Right renal cortex interstitium (tissue), 3 donors: ENCODE results near the gene ZC3H10. TPM values are rescaled to one million over a fixed set of nuclear protein-coding genes. Genes with fewer than 3 reads are reported as not detected.

ENCODE experiments used
- DNase-seq, 3 donors: peaks; one replicate each; pipeline ENCODE4 v3.0.0-alpha.2; 2013; ENCODE audit warnings: low read depth in 3 of 3, low spot score in 2 of 3
- polyA plus RNA-seq, 3 donors: library from polyadenylated mRNA; unstranded; fragments of 120-200 nt; gene quantifications; one replicate each; pipeline ENCODE4 v1.2.1, GENCODE V29; 2013; ENCODE audit not compliant: insufficient read length in 3 of 3

Gene ZC3H10
- polyA plus RNA-seq, 3 donors, result 5.8 to 6.3 (median 6.1) TPM

DNA sequence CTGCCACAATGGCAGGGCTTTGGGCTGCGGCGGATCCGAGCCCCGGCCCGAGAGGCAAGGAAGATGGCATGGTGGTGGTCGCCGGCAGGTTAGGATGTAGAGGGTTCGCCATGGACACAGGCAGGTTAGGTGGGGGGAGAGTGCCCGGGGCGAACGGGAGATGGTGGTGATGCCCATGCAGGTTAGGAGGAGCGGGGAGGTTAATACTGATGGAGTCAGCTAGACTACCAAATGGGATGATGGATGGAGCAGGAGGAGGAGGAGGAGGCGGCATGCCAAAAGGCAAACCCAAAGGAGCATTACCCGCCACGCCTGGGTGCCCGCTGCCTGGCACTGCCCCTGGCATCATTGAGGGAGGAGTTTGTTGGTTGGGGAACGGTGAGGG, 46.3 kb downstream of the ZC3H10 start:
- no peak for DNase-seq

GRCh38 chr12:56165369-56165768, 47.3 kb downstream of the ZC3H10 start:
- DNase-seq, result no peak

- DNase-seq, result no peak
Observed at GRCh38 chr12:56169229-56169759, 51.2 kb downstream of the ZC3H10 start.

DNA sequence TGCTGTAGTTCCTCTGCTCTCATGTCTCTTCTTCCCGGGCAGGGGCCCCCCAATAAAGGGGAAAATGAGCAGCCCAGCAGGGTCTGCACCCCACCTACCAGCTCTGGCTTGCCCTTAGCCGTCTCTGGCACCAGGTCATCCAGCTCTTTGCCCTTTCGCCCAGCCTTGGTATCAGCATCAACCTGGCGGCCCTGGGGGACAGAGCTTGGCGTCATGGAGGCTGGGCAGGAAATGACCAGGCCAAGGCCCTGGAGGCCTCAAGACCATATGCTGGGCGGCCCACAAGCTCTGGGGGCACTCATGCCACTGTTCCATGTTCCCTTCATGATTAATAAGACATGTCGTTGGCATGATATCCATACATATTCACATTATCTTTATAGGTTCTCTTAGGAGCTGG, 54.8 kb downstream of the ZC3H10 start:
- no peak for DNase-seq

Other genes starting within 250 kb of the ZC3H10 start
- 10 to 100 TPM; 35.6 to 37.5 (median 36.3) TPM for gene PYM1, start 190.4 kb upstream of the ZC3H10 start, polyA plus RNA-seq
- 10 to 100 TPM; 17.2 to 17.8 (median 17.7) TPM for gene DGKA, start 187.1 kb upstream of the ZC3H10 start, polyA plus RNA-seq
- gene PMEL, start 152.2 kb upstream of the ZC3H10 start, polyA plus RNA-seq, result 1 to 10 TPM; 3.0 to 3.9 (median 3.8) TPM
- gene CDK2, start 151.4 kb upstream of the ZC3H10 start, polyA plus RNA-seq, result 10 to 100 TPM; 56.8 to 58.8 (median 58.6) TPM
- 100 to 1,000 TPM; 160 to 162 (median 161) TPM for gene RAB5B, start 144.2 kb upstream of the ZC3H10 start, polyA plus RNA-seq
- gene SUOX, start 121.0 kb upstream of the ZC3H10 start, polyA plus RNA-seq, result 10 to 100 TPM; 47.0 to 48.1 (median 47.4) TPM
- gene IKZF4, start 97.2 kb upstream of the ZC3H10 start, polyA plus RNA-seq, result 10 to 100 TPM; 15.0 to 15.7 (median 15.1) TPM
- 100 to 1,000 TPM; 127 to 550 (median 327) TPM for gene RPS26, start 76.3 kb upstream of the ZC3H10 start, polyA plus RNA-seq
- gene ERBB3, start 38.1 kb upstream of the ZC3H10 start, polyA plus RNA-seq, result 10 to 100 TPM; 72.3 to 90.7 (median 82.9) TPM
- gene PA2G4, start 13.7 kb upstream of the ZC3H10 start, polyA plus RNA-seq, result 100 to 1,000 TPM; 171 to 177 (median 175) TPM
- 1,000 to 10,000 TPM; 5,478 to 6,026 (median 6,015) TPM for gene RPL41, start 1.6 kb upstream of the ZC3H10 start, polyA plus RNA-seq
- 10 to 100 TPM; 75.1 to 82.9 (median 77.6) TPM for gene ESYT1, start 10.0 kb downstream of the ZC3H10 start, polyA plus RNA-seq
- 100 to 1,000 TPM; 176 to 177 (median 176) TPM for gene MYL6B, start 34.3 kb downstream of the ZC3H10 start, polyA plus RNA-seq
- gene MYL6, start 40.1 kb downstream of the ZC3H10 start, polyA plus RNA-seq, result 1,000 to 10,000 TPM; 2,228 to 2,441 (median 2,313) TPM
- gene SMARCC2, start 71.2 kb downstream of the ZC3H10 start, polyA plus RNA-seq, result 100 to 1,000 TPM; 112 to 131 (median 118) TPM
- 10 to 100 TPM; 44.8 to 48.4 (median 46.7) TPM for gene RNF41, start 103.7 kb downstream of the ZC3H10 start, polyA plus RNA-seq
- gene NABP2, start 106.1 kb downstream of the ZC3H10 start, polyA plus RNA-seq, result 10 to 100 TPM; 26.1 to 31.5 (median 29.5) TPM
- 10 to 100 TPM; 36.0 to 50.3 (median 49.2) TPM for gene SLC39A5, start 111.8 kb downstream of the ZC3H10 start, polyA plus RNA-seq
- 10 to 100 TPM; 24.9 to 27.2 (median 25.2) TPM for gene ANKRD52, start 140.1 kb downstream of the ZC3H10 start, polyA plus RNA-seq
- gene COQ10A, start 148.7 kb downstream of the ZC3H10 start, polyA plus RNA-seq, result 10 to 100 TPM; 16.6 to 19.6 (median 16.8) TPM
- 100 to 1,000 TPM; 216 to 220 (median 217) TPM for gene CS, start 182.1 kb downstream of the ZC3H10 start, polyA plus RNA-seq
- gene CNPY2, start 197.7 kb downstream of the ZC3H10 start, polyA plus RNA-seq, result 100 to 1,000 TPM; 155 to 171 (median 163) TPM
- gene PAN2, start 215.7 kb downstream of the ZC3H10 start, polyA plus RNA-seq, result 10 to 100 TPM; 73.1 to 89.8 (median 75.8) TPM
- gene IL23A, start 220.6 kb downstream of the ZC3H10 start, polyA plus RNA-seq, result under 1 TPM; 0.58 to 0.82 (median 0.65) TPM
- gene STAT2, start 241.8 kb downstream of the ZC3H10 start, polyA plus RNA-seq, result 10 to 100 TPM; 78.6 to 87.0 (median 85.2) TPM
- gene APOF, start 244.6 kb downstream of the ZC3H10 start, polyA plus RNA-seq, result under 1 TPM in 1 of 3 donors, not detected in 2; 0.11 TPM